Thymus (tissue), 11 donors: Measurements from ENCODE around the gene ERN2. TPM values are rescaled to one million over a fixed set of nuclear protein-coding genes. Genes with fewer than 3 reads are reported as not detected.

ENCODE experiments used
- DNase-seq, 9 donors: peaks; one replicate each; pipeline ENCODE4 v3.0.0-alpha.2; 2013; ENCODE audit warnings: low spot score in 9 of 9, low read depth in 6 of 9, missing footprints in 1 of 9
- H3K27ac ChIP-seq, 2 donors: one replicate each; pipeline ENCODE4 v1.5.1; 2013; ENCODE audit warnings: control low read depth in 1 of 2, low read depth in 1 of 2, low read length in 1 of 2, mild to moderate bottlenecking in 1 of 2, moderate library complexity in 1 of 2
- H3K27me3 ChIP-seq, 2 donors: one replicate each; pipeline ENCODE4 v1.5.1; 2013; ENCODE audit warnings: low read length in 1 of 2; ENCODE audit not compliant: control insufficient read depth in 2 of 2, insufficient read depth in 1 of 2
- H3K36me3 ChIP-seq, 2 donors: one replicate each; pipeline ENCODE4 v1.5.1; 2013; ENCODE audit warnings: low read length in 1 of 2, mild to moderate bottlenecking in 1 of 2, moderate library complexity in 1 of 2; ENCODE audit not compliant: control insufficient read depth in 2 of 2, insufficient read depth in 2 of 2
- H3K4me1 ChIP-seq, 2 donors: one replicate each; pipeline ENCODE4 v1.5.1; 2013; ENCODE audit warnings: low read length in 2 of 2; ENCODE audit not compliant: control insufficient read depth in 2 of 2, insufficient read depth in 2 of 2
- H3K4me3 ChIP-seq, 2 donors: one replicate each; pipeline ENCODE4 v1.5.1; 2013; ENCODE audit warnings: low read length in 2 of 2, control low read depth in 1 of 2, mild to moderate bottlenecking in 1 of 2
- H3K9me3 ChIP-seq, 2 donors: one replicate each; pipeline ENCODE4 v1.5.1; 2013; ENCODE audit warnings: low read length in 1 of 2, mild to moderate bottlenecking in 1 of 2; ENCODE audit not compliant: control insufficient read depth in 2 of 2, insufficient read depth in 1 of 2
- WGBS: extraction: QIAGEN DNeasy Blood & Tissue Kit; methylation state at CpG from one replicate; pipeline ENCODE4 v1.1.7; 2013; 5-methylcytosine and 5-hydroxymethylcytosine counted together
- polyA plus RNA-seq: library from polyadenylated mRNA; stranded (reverse); fragments of 200-250 nt; gene quantifications from one replicate; pipeline ENCODE4 v1.2.3, GENCODE V29; 2013
- total RNA-seq: library from RNA; stranded (reverse); fragments of 120-200 nt; gene quantifications from one replicate; pipeline ENCODE4 v1.2.4, GENCODE V29; 2013
- donor health status: healthy.

The ERN2 gene
- total and polyA plus RNA-seq, 2 donors, result 0.27 to 0.42 TPM

DNA sequence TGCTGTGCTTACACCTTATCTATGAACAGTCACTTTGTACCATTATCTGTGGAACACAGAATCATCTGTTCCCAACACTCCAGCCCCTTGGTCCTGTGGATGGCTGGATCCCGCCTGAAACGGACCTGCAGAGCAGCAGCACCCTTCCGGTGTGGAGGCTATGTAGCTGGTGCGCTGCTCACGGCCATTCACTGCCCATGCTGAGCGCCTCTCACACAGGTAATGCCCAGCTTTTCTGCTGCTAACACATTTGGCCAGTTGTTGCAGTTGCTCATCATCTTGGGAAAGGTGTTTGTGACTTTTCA is 45.7 kb downstream of the ERN2 start:
- Histone ChIP-seq H3K27ac (no peak overlapping the region), H3K9me3 (no peaks in the 10 kb centered on the region), H3K4me1 (no peaks in the 10 kb centered on the region), H3K27me3 (no peaks in the 10 kb centered on the region), H3K36me3 (peaks cover 71 to 75% of the 10 kb centered on the region in 2 donors), H3K4me3 (no peak overlapping the region)
- 98% methylated on average over 6 of the region's 6 CpGs for WGBS
- DNase-seq, result no peak

- WGBS, result 98% methylated on average over 7 of the region's 7 CpGs
- Histone ChIP-seq H3K9me3 (no peaks in the 10 kb centered on the region), H3K4me3 (no peak overlapping the region), H3K27me3 (no peaks in the 10 kb centered on the region), H3K4me1 (no peaks in the 10 kb centered on the region), H3K27ac (no peak overlapping the region), H3K36me3 (peaks cover 74 to 76% of the 10 kb centered on the region in 2 donors)
- no peak for DNase-seq
These were observed 46.3 kb downstream of the ERN2 start for GRCh38 chr16:23666571-23667354.

DNA sequence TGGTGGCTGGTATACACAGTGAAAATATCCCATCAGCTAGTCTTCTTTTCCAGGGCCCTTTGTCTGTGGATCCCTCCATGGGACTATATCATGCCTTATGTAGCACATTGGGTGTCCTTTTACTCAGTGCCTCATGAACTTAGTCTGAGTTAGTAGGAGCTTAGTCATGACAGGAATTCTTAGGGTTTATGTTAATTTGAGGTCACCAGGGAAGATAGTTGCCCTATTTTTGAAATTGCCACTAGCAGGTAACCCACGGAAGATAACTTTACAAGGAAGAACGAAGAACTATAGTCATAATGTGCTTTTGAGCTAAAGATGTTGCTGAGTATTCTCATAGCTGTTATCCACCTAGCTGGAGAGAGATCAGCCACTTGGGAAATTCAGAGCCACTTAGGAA is 49.1 kb downstream of the ERN2 start:
- Histone ChIP-seq H3K4me3 (no peak overlapping the region), H3K27me3 (no peaks in the 10 kb centered on the region), H3K27ac (no peak overlapping the region), H3K9me3 (no peaks in the 10 kb centered on the region), H3K36me3 (peaks cover 61 to 83% of the 10 kb centered on the region in 2 donors), H3K4me1 (no peaks in the 10 kb centered on the region)
- WGBS, result over 99% methylated on average over 2 of the region's 2 CpGs
- DNase-seq, result no peak

- peaks cover 15 to 17% of the 10 kb centered on the region in 2 donors for H3K36me3 ChIP-seq
- no peak for DNase-seq
- H3K27ac ChIP-seq, result no peak overlapping the region
- H3K27me3 ChIP-seq, result no peaks in the 10 kb centered on the region
- WGBS, result 95% methylated on average over 4 of the region's 4 CpGs
- H3K9me3 ChIP-seq, result no peaks in the 10 kb centered on the region
- no peak overlapping the region for H3K4me3 ChIP-seq
- no peaks in the 10 kb centered on the region for H3K4me1 ChIP-seq
These were observed 61.0 kb downstream of the ERN2 start for GRCh38 chr16:23651943-23652468.

DNA sequence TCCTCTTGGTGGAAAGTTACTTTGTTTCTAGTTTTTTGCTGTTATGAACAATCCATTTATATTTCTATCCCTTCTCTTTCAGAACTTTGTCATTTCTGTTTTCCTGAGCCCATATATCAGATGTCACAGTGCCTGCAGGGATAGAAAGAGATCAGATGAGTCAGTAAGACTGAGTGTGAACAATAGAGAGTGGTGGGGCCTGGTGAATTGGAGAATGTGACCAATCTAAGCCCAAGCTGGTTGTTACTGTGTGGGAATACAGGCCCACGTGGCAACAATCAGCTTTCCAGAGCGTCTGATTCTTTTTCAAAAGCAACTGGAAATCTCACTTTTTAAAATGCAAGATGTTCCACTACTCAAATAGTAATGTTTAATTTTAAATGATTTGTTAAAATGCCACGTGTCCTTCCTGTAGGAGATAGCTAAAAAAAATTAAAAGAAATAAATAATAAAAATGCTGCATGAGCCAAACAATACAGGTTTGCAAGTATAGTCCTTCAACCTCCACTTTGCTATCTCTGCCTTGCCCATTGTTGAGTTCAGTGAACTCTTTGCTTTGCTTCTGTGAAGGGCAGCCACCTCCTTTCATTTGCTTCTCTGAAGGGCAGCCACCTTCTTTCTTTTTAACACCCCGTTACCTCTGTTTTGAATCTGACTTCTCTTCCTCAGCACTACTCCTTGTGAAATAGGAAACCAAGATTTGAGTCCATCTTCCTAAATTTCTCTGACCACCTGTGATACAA is 62.2 kb downstream of the ERN2 start:
- no peak for DNase-seq
- no peak overlapping the region for H3K27ac ChIP-seq
- no peak overlapping the region for H3K4me3 ChIP-seq
- H3K4me1 ChIP-seq, result no peaks in the 10 kb centered on the region
- WGBS, result 96% methylated on average over 4 of the region's 4 CpGs
- H3K27me3 ChIP-seq, result no peaks in the 10 kb centered on the region
- no peaks in the 10 kb centered on the region for H3K9me3 ChIP-seq
- H3K36me3 ChIP-seq, result peaks cover 17 to 19% of the 10 kb centered on the region in 2 donors

DNA sequence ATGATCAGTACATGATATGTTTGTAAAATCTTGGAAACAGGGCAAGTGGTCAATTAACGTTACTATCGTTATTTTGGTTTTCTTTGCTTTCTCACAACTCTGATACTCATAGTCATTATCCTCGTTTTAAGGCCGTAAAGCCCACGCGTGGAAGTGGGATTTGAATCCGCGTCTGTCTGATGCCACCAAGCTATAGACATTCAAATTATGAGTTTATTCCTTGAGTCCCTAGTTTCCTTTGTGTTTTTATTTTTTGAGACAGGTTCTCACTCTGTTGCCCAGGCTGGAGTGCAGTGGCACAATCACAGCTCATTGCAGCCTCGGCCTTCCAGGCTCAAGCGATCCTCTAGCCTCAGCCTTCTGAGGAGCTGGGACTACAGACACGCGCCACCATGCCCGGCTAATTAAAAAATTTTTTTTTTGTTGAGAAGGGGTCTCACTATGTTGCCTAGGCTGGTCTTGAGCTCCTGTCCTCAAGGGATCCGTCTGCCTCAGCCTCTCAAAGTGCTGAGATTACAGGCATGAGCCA is 70.7 kb downstream of the ERN2 start:
- H3K36me3 ChIP-seq, result peaks cover 2 to 12% of the 10 kb centered on the region in 2 donors

GRCh38 chr16:23640931-23641765 is 71.9 kb downstream of the ERN2 start, which contains the start of the genes DCTN5 and PALB2:
Gene DCTN5, plus strand, starts transcription at chr16:23641466. Its CDS starts 77 bp downstream, at chr16:23641543.
Gene PALB2, minus strand, starts transcription at chr16:23641310. Its CDS starts 153 bp downstream, at chr16:23641157.
- WGBS, result under 1% methylated on average over 64 of the region's 64 CpGs
- Histone ChIP-seq H3K4me1 (peaks cover 13 to 16% of the 10 kb centered on the region in 2 donors), H3K27ac (peak within 1 kb of the TSS; percentile 63 to 84), H3K4me3 (peak within 1 kb of the TSS; percentile 65 to 94), H3K36me3 (peaks cover 3 to 10% of the 10 kb centered on the region in 2 donors), H3K27me3 (no peaks in the 10 kb centered on the region), H3K9me3 (no peaks in the 10 kb centered on the region)
- peak; percentile 63 to 89 (median 72) for DNase-seq

More for the DNA sequence above, 70.7 kb downstream of the ERN2 start:
- WGBS, result 87% methylated on average over 14 of the region's 14 CpGs
- no peak for DNase-seq
- Histone ChIP-seq H3K4me3 (peak overlapping the region; percentile 65 to 94), H3K27ac (no peak overlapping the region), H3K9me3 (no peaks in the 10 kb centered on the region), H3K27me3 (no peaks in the 10 kb centered on the region), H3K4me1 (peaks cover 13 to 16% of the 10 kb centered on the region in 2 donors)

DNA sequence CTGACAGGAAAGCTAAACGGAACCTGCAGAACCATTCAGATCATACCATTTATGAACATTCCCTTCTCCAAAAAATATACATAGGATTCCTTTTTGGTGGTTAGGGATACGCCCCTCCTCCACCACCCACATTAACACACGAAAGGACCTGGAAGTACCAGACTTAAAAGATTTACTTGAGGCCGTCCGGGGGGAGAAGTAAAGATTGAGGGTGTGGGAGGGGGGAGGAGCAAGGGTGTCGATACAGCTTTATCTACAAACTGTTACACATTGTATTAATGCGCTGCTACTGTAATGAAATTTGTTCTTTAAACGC is 72.4 kb downstream of the ERN2 start:
- Histone ChIP-seq H3K9me3 (no peaks in the 10 kb centered on the region), H3K27ac (peak overlapping the region in 1 of 2 donors; percentile 52), H3K27me3 (no peaks in the 10 kb centered on the region), H3K4me1 (peaks cover 13 to 16% of the 10 kb centered on the region in 2 donors), H3K36me3 (peaks cover 3 to 10% of the 10 kb centered on the region in 2 donors), H3K4me3 (peak overlapping the region; percentile 65 to 94)
- WGBS, result 2% methylated on average over 8 of the region's 8 CpGs
- DNase-seq, result peak in 3 of 9 donors; percentile 1 to 16 (median 1)
